Glomerular visceral epithelial cell (primary cell): ENCODE measurements around the gene STN1.
A peak's percentile ranks its signal among the peaks of the same experiment; 100 is the strongest.

Experiments used
- DNase-seq: peaks from one replicate; pipeline ENCODE4 v3.0.0-alpha.2; 2016; ENCODE audit errors: extremely low spot score

Gene STN1

DNA sequence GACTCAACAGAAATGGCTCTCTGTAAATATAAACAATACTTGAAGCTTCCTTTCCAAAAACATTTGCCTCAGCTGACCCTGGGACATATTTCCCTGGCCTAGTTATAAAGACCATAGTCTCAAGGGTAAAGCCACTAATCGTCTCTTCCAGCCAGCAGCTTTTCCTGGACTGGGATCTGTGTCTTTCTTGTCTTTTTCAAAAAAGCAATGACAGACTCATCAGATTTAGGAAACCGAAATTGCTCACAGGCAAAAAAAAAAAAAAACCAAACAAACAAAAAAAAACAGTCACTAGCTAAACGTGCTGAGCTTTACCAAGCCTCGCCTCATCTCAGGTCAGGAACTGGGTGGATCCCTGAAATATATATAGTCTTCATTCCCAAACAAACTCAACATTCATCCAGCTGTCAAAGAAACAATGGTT is 23.5 kb downstream of the STN1 start:
- DNase-seq, result no peak

DNA sequence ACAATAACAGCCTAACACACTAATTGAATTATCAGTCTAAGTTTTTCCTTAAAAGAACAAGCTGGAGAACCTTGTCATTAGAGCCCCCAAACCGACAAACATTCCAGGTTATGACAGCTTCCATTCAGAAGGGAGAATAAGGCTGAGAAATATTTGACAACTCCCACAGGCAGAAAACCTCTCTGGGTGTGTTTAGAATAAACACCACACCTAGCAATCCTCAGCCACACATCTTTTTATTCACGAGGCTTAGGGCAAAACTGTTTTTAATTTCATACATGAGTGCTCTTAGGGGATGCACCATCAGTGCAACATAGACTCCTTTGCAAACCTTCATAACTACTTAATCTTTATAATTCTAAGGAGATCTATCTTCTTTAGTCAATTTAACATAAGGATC is 24.2 kb downstream of the STN1 start:
- DNase-seq, result no peak

DNA sequence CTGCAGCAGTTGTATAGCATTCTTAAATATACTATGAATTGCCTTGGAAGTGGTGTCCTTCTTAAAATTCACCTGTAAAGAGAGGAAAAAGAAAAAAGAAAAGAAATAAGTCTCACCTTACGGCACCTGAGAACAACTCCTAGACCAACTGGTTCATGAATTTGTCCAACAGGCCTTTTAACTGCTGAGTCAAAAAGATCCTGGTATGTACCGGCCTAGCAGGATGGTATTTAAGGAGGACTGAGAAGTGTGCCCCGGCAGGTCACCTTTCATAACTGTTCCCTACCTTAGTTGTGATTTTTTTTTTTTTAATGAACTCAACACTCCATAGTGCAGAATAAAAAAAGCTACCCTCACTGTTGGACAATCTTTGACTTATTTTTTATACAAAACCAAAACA is 25.8 kb downstream of the STN1 start:
- DNase-seq, result no peak

DNA sequence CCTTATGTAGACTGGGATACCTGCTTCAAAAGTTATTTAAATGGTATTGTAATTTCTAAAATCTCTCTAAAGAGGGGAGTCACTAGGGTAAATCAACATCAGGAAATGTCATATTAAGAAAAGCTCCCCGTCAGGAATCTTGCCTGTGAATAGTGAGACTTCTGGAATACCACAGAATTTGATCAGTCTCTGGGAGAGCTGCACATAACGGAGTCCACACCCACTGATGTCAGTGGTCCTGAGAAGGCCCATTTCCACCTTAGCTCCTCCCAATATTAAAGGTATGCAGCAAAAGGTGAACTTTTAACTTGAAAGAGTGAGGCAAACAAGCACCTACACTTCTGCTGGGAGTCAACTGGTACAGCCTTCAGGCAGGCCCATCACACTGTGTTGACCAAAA is 27.3 kb downstream of the STN1 start:
- DNase-seq, result no peak

DNA sequence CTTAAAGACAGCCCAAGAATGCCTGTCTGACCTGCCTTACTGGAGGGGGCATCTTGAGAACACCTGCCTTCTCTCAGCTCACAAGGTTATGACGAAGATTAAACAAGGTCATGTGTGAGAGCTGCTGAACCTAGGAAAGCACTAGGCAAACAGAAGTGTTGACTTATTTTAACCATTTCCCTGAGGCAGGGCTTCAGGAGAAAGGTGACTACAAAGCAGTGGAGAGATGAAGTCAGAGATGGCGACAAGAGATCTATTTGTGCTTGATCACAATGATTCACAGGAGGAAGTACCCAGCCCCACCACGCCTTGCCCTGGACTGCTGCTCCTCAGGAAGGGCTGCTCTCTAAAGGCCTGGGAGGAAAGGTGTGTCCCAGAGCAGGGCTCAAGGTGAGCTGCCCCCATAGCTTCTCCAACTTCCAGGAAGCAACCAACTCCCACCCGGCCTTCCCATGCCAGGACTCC is 27.8 kb downstream of the STN1 start:
- DNase-seq, result no peak

DNA sequence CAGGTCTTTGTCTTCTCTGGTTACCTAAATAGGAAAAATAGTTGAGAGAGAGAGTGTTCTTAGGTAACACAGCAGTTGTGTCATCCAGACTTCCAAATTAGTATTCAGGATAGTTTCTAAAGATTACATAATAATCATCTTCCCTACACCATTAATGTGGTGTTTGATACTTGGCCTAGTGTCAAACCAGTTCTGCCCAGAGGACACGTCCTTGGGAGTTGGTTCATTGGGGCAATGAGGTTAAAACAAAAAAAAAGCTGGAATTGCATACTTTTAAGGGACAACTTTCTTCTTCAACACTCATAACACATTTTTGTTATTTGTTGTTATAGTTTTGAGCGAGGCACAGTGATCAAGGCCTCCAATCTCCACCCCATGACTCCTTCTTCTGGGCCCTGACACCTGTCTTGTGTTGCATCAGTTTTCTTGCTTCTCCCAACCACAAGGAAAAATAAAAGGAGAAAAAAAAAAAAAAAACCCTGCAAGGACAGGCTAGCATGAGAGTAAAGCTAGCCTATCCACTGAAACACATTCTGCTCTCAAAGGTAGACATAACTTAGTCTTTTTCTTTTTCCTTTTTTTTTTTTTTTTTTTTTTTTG is 28.8 kb downstream of the STN1 start:
- DNase-seq, result no peak

DNA sequence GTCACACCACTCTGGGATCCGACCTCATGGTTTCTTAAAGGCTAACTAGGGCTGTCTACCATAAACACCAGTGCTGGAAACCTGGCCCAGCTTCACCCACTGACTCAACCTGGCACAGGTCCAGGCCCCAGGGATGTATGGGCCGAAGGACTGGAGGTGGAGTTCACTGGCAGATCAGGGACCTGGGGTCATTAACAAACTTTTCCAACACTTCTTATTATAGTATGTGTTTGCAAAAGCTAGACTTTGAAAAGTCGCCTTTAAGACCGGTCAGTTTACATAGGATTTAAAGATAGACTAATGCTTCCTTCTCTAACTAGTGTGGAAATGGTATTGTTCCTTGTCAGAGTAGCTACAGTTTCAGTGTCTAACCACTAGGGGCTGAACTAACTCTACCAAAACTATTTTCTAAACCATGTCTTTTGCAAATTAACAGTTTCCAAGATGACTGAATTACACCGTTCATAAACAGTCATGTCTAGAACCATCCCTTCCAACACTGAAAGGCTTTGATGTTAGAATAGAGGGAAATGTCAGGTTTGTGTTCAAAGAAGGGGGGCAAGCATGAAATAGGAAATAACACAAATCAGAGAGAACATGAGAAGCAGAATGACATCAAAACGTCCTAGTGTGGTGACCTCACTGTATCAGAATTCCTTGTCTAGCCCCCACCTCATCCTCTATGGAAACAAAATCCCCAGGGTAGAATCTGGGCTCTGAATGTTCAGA is 29.7 kb downstream of the STN1 start:
- DNase-seq, result peak; percentile 89

DNA sequence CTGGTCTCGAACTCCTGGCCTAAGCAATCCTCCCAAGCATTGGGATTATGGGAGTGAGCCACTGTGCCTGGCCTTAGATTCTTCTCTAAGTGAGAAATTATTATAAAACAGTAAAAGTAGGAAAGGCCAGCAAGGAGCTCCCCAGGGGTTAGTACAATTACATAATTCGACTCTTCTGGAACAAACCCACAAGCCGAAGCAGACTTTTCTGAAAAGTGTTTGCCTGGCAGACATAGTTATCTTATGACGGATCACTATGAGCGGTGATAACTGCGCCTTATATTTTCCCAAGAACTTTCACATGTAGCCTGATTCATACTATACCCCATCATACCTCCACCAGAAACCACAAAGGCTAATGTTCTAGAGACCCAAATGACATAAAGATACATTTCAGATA is 32.4 kb downstream of the STN1 start:
- no peak for DNase-seq

DNA sequence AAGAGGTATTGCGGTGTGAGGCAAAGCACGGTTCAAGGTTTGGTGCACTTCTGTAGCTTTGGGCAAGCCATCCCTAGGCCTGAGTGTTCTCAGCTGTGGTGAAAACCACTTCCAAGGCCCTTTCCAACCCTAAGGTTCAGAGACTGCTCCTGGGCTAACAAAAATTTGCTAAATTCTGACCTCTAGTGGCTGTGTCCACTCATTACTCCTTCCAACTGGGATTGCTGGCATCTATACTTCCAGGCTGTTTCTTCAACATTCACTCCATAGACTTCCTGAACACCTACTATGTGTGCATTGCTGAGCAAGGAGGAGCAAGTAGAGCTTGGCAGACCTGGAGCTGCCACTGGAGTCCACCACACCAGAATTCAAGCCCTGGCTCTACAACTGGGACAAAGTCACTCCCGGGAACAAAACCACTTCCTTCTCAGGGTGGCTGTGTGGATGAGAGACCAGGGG is 33.3 kb downstream of the STN1 start:
- DNase-seq, result peak; percentile 65

DNA sequence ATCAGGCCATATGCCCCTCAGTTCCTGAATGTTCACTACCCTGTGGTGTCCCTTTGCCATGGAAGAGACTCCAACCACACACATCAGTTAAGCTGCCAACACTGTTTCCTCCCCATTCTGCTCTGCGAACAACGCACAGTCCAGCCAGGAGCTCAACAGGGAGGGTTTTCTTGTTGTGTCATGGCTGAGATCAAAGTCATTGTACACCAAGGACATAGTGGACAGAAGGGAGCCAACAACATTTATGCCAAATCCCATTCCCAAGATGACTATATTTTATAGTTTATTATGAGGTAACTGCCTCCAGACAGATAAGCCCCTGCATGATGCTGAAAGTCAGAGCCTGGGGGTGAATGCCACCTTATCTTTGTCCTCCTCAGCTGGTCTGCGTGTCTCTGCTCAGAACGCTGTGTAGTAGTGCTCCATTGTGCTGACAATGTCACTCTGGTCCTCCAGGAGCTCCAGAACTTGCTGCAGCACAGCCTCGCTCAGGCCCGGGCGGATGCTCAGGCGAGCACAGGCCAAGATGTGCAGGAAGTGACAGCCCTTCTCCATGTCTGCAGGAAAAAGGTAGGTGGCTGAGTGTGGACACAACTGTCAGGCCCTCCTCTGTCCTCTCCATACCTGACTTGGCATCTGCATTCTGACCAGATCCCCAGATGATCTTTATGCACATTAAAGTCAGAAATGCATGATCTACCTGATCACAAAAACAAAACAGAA is 35.5 kb downstream of the STN1 start:
- no peak for DNase-seq

DNA sequence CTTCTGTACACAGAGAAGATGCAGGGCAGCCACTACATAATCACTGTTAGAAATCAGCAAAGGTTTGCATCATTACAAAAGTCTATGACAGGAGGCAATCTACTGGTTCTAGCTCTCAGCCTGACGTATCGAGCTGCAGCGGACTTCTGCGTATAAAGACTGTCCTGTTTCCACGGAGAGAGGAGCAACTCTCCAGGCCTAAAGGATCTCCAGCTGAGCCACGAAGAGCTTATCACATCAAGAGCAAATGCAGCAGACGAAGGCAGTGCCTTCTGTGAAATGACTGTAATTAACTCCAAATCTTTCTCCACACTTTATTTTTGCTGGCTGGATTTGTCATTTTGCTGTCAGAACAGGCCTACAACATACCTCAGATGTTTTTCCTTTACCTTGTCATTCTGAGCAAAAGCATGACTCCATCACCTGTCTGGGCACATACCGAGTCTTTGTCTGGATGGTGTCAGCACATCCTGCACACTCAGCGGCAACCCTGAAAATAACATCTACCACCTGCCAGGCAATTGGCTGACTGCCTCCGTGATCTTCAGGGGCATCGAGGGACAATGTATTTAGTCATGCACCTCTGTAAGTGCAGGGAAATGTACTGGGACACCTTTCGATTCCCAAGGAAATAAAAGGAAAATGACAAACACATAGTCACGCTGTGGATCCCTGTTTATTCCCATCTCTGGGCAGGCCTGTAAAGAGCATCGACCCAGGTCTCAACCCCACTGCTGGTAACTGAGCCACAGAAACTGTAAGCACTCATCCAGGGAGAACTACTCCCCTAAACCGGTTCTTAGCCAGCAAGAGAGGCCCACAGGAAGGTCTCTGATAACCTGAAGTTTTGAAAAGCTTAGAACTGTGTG is 36.3 kb downstream of the STN1 start:
- DNase-seq, result no peak

DNA sequence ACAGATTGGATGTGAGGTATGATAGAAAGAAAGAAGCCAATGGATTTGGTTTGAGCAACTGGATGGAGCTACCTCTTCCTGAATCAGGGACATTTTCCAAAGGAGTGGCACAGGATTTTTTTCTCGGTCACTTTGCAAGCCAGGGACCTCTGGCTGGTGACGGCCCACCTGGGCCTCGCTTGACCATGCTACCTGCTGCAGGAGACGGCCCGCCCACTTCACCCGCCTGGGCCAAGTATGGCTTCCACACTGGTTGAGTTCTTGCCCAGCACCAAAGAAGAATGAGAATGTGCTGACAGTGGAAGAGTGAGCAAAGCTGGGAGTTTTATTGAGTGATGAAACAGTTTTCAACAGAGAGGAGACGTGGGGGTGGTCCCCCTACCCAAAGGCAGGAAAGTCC is 38.2 kb downstream of the STN1 start:
- DNase-seq, result no peak

DNA sequence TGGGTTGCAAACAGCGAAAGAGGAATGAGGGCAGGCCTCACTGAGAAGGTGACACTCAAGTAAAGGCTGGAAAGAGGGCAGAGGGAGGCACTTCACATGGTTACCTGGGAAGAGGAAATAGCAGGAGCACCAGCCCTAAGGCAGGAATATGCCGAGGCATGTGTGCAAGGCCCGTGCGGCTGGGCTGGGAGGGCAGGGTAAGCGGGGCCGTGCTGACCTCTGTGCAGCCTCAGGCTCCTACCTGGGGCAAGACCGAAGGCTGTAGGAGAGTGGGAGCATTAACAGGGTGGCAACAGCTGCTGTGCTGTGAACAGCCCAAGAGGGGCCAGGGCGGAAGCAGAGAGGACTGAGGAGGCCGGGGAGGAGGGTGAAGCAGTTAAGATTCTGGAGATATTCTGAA is 38.6 kb downstream of the STN1 start:
- no peak for DNase-seq

DNA sequence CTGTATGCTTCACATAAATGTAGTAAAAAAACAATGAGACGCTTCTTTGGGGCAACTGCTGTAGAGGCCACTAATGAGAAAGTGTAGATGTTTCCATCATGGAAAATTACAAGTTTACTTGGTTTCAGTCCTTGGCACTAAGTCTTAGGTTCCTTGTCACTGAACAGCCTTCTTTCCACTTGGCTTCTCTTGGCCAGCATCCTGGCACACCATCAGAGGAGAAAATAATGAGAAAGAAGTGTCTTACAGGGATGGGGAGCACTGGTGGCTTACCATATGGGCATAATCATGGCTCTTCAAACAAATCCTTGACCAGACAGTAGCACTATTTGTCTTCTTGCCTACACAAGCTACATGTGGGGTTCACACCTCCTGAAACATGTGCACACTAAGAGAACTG is 40.1 kb downstream of the STN1 start:
- no peak for DNase-seq

DNA sequence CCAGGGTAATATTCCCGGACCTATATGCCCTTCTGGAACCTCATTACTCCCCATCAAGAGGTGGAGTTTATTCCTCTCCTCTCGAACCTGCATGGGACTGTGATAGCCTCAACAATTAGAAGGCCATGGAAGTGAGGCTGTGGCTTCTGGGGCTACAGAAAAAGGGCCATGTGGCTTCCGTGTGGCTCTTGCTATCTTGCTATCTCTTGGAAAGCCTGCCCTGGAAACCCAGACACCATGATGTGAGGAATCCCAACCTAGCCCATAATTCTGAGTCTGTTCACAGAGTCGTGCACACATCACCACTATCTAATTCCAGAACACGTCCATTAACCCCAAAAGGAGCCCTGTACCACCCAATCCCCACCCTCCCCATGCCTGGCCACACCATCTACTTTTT is 41.8 kb downstream of the STN1 start:
- DNase-seq, result no peak

DNA sequence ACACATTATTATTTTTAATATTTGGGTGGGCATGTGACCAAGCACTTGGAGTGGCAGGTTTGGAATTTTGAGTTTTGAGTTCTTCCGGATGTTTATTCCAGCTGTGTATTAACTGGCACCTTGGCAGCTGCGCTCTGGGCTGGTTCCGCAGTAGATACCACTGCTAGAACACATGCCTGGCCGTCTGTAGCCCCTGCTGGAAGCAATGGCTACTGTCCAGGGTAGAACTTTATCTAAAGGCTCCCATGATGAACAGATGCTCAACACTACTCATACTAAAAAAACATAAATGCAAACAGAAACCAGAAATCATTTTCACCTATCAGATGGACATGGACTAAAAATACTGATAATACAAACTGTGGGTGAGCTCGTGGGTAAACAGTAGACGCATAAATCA is 43.3 kb downstream of the STN1 start:
- no peak for DNase-seq

DNA sequence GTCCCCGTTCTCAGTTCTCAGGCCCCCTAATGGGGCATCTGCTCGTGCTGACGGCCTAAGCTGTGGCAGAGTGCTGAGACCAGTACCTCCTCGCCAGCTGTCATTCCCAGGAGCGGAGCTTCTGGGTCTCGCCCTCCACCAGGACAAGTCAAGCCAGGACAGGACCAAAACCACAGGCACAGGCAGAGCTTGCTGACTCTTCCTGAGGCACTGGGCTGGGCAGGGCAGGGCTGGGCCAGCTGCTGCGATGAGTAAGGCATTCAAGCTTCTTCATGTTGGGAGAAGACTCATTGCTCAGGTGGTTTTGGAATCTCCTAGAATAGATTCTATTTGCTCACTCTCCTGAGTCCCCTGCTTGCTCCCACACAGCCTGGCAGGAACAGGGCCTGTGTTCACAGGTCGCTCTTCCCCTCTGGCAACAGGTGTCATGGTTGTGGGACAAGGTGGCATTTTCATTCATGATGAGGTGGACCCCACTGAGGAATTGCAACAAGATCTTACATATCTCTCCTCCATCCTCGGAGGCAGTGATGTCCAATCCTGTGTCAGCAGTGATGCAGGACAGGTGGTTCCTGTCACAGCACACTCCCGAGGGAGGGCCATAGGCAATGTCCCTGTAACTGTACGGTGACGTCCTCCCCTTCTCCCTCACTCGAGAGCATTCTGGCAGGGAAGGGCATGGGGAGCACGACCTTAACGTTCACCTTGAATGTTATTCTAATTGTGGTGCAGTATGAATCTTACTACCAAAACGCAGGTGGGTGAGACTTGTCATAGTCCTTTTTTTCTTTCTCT is 45.6 kb downstream of the STN1 start:
- DNase-seq, result peak; percentile 34

DNA sequence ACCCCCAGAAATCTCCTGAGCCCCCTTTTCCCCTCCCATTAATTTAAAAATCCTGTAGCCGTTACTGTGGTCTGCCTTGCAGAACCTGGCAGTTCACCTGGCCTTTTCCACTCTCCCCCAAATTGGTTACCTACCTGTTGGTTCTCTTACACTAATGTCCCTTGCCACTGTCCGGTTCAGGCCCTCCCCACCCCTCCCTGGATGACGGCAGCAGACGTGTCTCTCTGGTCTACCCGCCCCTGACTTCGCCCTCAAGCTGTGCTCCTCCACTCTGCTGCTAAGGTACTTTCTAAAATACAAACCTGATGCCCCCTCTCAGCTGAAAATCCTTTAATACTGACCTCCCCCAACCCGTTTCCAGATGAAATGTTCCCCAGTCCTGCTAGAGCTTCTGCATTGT is 47.0 kb downstream of the STN1 start:
- no peak for DNase-seq

DNA sequence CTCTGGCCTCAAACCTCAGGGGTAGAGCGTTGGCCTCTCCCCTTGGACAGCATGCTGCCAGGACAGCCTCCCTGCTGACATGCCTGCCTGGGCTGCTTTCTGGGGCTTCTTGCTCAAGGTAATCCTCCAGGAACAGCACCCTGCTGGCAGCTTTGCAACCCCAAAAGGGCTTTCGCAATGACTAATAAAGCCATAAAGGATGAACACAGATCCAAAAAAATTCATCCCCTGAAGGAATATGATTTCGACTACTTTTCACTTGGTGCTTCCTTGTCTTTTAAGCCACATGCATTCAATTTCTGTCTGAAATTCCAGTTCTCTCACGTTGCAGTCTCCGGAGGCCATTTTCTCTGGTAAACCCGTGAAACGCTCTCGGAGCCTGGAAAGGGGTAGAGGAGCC is 47.5 kb downstream of the STN1 start:
- no peak for DNase-seq

DNA sequence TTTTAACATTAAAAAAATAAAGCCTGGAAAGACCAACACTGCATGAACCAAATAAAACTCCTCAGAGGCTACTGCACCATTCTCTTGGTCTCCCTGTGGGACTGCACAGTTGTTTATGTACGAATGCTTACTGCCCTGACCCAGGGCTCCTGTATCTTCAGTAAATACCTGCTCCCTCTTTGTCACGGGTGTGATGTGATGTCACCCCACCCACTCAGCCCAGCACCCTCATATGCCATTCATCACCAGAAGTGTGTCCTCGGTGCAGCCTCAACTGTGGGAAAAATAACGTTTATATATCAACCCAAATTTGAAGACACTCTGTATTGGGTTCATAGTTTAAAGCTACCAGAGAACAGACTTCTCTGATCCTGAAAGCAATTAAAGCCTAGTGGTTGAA is 48.6 kb downstream of the STN1 start:
- DNase-seq, result no peak

DNA sequence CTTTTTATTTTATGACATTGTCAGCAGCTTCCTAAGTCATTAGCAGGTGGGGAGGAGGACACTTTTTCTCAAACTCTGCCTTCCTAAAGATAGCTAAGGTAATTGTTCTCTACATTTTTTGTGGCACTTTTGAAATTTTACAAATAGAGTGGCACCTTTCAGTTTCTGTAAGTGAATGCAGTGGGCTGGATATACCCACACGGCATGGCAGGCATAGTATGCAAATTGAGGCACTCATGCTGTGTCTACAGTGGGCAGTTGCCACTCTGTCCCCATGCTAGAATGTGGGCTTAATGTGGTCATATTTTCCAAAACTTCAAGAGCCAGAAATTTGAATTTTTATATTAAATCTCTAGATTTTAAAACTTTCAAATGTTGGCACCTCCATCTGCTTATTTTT is 49.8 kb downstream of the STN1 start:
- no peak for DNase-seq
